Fibroblast of peridontal ligament (primary cell): ENCODE results near the gene TJAP1.
"Not testable (repeated sequence)": the region's sequence is repeated elsewhere in the genome, so short reads cannot be mapped to it uniquely, and the experiment has no call there.

Experiments
- DNase-seq: peaks from one replicate; pipeline ENCODE4 v3.0.0-alpha.2; 2010; ENCODE audit errors: extremely low read depth

TJAP1 gene

GRCh38 chr6:43481591-43482236, 4.3 kb downstream of the TJAP1 start:
- DNase-seq = no peak

GRCh38 chr6:43488667-43489276, 11.4 kb downstream of the TJAP1 start:
- DNase-seq = no peak

- no peak for DNase-seq
These were observed 12.1 kb downstream of the TJAP1 start for GRCh38 chr6:43489277-43490072.

GRCh38 chr6:43490523-43490939, 13.2 kb downstream of the TJAP1 start:
- no peak for DNase-seq

- DNase-seq = peak; percentile 72
These were observed 14.6 kb downstream of the TJAP1 start for GRCh38 chr6:43491750-43492661.

- no peak for DNase-seq
These were observed 15.3 kb downstream of the TJAP1 start for GRCh38 chr6:43492673-43493072.

GRCh38 chr6:43493230-43493629, 15.9 kb downstream of the TJAP1 start:
- no peak for DNase-seq

- no peak for DNase-seq
These were observed 16.5 kb downstream of the TJAP1 start for GRCh38 chr6:43493833-43494232.

GRCh38 chr6:43494321-43494720, 17.0 kb downstream of the TJAP1 start:
- DNase-seq = no peak

- no peak for DNase-seq
These were observed 17.4 kb downstream of the TJAP1 start for GRCh38 chr6:43494766-43495165.

- DNase-seq = no peak
These were observed 18.1 kb downstream of the TJAP1 start for GRCh38 chr6:43495409-43495941.

GRCh38 chr6:43496370-43497128, 19.2 kb downstream of the TJAP1 start:
- peak; percentile 42 for DNase-seq

- no peak for DNase-seq
These were observed 19.7 kb downstream of the TJAP1 start for GRCh38 chr6:43497129-43497396.

- no peak for DNase-seq
These were observed 20.3 kb downstream of the TJAP1 start for GRCh38 chr6:43497689-43498088.

GRCh38 chr6:43498291-43498690, 20.9 kb downstream of the TJAP1 start:
- DNase-seq = not testable (repeated sequence)

GRCh38 chr6:43499028-43499815, 21.9 kb downstream of the TJAP1 start:
- DNase-seq = no peak

- no peak for DNase-seq
These were observed 23.6 kb downstream of the TJAP1 start for GRCh38 chr6:43500921-43501320.

GRCh38 chr6:43502666-43503065, 25.3 kb downstream of the TJAP1 start:
- no peak for DNase-seq

GRCh38 chr6:43503443-43503842, 26.1 kb downstream of the TJAP1 start:
- DNase-seq = no peak
